Panc1 (cell line): ENCODE data around the gene GAS2.

ENCODE experiments used
- POLR2AphosphoS5 ChIP-seq: IDR thresholded peaks from 2 replicates; pipeline ENCODE4 v1.6.1; 2012; ENCODE audit warnings: mild to moderate bottlenecking, low read depth, low read length, moderate library complexity
- REST ChIP-seq, 2 experiments: IDR thresholded peaks; 2 replicates each; pipeline ENCODE4 v1.6.1; 2011 to 2012; ENCODE audit warnings: low read depth in 2 of 2, control low read depth in 1 of 2, low read length in 1 of 2, mild to moderate bottlenecking in 1 of 2, moderate library complexity in 1 of 2; ENCODE audit not compliant: insufficient read depth in 1 of 2
- SIN3A ChIP-seq: IDR thresholded peaks from 2 replicates; pipeline ENCODE4 v1.6.1; 2012; ENCODE audit warnings: low read depth, mild to moderate bottlenecking, low read length, moderate library complexity, borderline replicate concordance; ENCODE audit not compliant: insufficient read depth
- TCF7L2 ChIP-seq: IDR thresholded peaks from 2 replicates; pipeline ENCODE4 v1.6.1; 2011; ENCODE audit warnings: mild to moderate bottlenecking, low read depth, low read length, inconsistent platforms
- TF ChIP-seq, protein P1 (sequence below): fragments of 450-650 bp; IDR thresholded peaks from 2 replicates; pipeline ENCODE4 v1.5.1; 2017; ENCODE audit warnings: mild to moderate bottlenecking

DNA sequence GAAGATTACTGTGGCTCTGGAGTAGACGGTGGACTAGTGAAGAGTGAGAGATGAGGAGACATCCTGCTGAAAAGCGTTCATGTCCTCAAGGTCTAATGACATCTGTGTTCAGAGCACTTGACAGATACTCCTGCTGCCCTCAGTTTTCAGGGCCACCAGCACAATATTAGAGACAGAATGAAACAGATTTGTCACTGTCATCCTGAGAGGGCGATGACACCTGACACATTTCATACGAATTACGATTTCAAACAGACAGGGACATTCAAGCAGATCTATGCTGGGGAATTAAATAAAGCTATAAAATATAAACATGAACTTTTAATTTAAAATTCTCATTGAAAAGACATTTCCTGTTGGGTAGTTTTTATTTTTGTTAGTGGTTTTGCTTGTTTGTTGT is 134.1 kb downstream of the GAS2 start:
- TF ChIP-seq, protein P1, sequence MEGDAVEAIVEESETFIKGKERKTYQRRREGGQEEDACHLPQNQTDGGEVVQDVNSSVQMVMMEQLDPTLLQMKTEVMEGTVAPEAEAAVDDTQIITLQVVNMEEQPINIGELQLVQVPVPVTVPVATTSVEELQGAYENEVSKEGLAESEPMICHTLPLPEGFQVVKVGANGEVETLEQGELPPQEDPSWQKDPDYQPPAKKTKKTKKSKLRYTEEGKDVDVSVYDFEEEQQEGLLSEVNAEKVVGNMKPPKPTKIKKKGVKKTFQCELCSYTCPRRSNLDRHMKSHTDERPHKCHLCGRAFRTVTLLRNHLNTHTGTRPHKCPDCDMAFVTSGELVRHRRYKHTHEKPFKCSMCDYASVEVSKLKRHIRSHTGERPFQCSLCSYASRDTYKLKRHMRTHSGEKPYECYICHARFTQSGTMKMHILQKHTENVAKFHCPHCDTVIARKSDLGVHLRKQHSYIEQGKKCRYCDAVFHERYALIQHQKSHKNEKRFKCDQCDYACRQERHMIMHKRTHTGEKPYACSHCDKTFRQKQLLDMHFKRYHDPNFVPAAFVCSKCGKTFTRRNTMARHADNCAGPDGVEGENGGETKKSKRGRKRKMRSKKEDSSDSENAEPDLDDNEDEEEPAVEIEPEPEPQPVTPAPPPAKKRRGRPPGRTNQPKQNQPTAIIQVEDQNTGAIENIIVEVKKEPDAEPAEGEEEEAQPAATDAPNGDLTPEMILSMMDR: no peak
- TF ChIP-seq POLR2AphosphoS5 (no peak), TCF7L2 (no peak), REST (IDR thresholded peaks at IDR 0.05; ENCODE audit: insufficient read depth in 1 of 2, low read depth in 2 of 2, low read length in 1 of 2) (no peak), SIN3A (no peak)
